A549 (cell line): ENCODE results near the gene ICE2.

Experiments
- CTCF ChIP-seq: fragments of >200 bp; sonication (Bioruptor Twin); formaldehyde crosslinking; IDR thresholded peaks from 3 replicates; pipeline ENCODE4 v1.5.1; 2016
- MYC ChIP-seq: IDR thresholded peaks from 2 replicates; pipeline ENCODE4 v1.6.1; 2012; ENCODE audit warnings: mild to moderate bottlenecking, inconsistent platforms, low read length, improper control_type of control experiment, borderline replicate concordance
- POLR2A ChIP-seq: IDR thresholded peaks from 2 replicates; pipeline ENCODE4 v1.6.1; 2012; ENCODE audit warnings: mild to moderate bottlenecking, low read length
- ZC3H11A ChIP-seq: fragments of 450-650 bp; IDR thresholded peaks from 2 replicates; pipeline ENCODE4 v1.6.1; 2014; ENCODE audit warnings: antibody characterized with exemption, mild to moderate bottlenecking
- TF ChIP-seq, protein P1 (sequence below): fragments of >200 bp; sonication (Bioruptor Twin); formaldehyde crosslinking; IDR thresholded peaks from 3 replicates; pipeline ENCODE4 v1.6.1; 2016
- TF ChIP-seq, protein P2 (sequence below): fragments of >200 bp; sonication (Bioruptor Twin); formaldehyde crosslinking; IDR thresholded peaks from 2 replicates; pipeline ENCODE4 v1.6.1; 2016
- TF ChIP-seq, protein P3 (sequence below): fragments of 200-600 bp; sonication (generic); IDR thresholded peaks from 2 replicates; pipeline ENCODE4 v1.6.1; 2016; ENCODE audit warnings: antibody characterized with exemption, mild to moderate bottlenecking, moderate library complexity
- TF ChIP-seq, protein P4 (sequence below): fragments of 250-450 bp; sonication (Bioruptor Pico); IDR thresholded peaks from 2 replicates; pipeline ENCODE4 v1.5.0; 2020; ENCODE audit warnings: low read depth, mild to moderate bottlenecking, moderate library complexity
- TF ChIP-seq, protein P5 (sequence below): IDR thresholded peaks from 2 replicates; pipeline ENCODE4 v1.6.1; 2012

DNA sequence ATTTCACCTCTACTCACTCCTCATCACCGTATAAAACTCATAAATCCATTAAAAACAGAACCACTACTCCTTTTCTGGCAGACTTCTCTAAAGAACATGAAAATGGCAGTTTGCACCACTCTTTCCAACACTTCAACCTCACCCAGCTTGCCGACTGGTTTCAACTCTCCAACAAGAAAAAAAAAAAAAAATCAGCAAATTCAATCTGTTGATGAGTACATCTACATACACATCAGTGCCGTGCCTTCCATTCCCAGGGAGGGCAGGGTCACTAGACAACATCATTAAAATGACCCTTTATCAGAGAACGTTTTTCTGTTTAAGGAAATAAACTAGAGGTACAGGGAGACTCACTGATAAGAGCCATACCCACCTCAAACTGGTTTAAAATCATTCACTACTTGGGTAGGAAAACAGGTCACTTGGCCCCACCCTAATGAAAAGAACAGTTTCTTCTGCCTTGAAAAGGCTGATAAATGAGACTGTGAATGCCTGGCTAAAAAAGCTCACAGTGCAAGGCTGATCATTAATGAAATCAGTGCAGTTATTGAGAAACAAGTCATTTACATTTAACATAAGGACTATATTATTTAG is 87.1 kb downstream of the ICE2 start:
- TF ChIP-seq CTCF, result no peak
- no peak for TF ChIP-seq POLR2A
- TF ChIP-seq, protein P1, sequence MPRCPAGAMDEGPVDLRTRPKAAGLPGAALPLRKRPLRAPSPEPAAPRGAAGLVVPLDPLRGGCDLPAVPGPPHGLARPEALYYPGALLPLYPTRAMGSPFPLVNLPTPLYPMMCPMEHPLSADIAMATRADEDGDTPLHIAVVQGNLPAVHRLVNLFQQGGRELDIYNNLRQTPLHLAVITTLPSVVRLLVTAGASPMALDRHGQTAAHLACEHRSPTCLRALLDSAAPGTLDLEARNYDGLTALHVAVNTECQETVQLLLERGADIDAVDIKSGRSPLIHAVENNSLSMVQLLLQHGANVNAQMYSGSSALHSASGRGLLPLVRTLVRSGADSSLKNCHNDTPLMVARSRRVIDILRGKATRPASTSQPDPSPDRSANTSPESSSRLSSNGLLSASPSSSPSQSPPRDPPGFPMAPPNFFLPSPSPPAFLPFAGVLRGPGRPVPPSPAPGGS, result no peak
- TF ChIP-seq, protein P2, sequence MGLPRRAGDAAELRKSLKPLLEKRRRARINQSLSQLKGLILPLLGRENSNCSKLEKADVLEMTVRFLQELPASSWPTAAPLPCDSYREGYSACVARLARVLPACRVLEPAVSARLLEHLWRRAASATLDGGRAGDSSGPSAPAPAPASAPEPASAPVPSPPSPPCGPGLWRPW, result no peak
- TF ChIP-seq ZC3H11A, result no peak
- TF ChIP-seq MYC, result no peak
- TF ChIP-seq, protein P3, sequence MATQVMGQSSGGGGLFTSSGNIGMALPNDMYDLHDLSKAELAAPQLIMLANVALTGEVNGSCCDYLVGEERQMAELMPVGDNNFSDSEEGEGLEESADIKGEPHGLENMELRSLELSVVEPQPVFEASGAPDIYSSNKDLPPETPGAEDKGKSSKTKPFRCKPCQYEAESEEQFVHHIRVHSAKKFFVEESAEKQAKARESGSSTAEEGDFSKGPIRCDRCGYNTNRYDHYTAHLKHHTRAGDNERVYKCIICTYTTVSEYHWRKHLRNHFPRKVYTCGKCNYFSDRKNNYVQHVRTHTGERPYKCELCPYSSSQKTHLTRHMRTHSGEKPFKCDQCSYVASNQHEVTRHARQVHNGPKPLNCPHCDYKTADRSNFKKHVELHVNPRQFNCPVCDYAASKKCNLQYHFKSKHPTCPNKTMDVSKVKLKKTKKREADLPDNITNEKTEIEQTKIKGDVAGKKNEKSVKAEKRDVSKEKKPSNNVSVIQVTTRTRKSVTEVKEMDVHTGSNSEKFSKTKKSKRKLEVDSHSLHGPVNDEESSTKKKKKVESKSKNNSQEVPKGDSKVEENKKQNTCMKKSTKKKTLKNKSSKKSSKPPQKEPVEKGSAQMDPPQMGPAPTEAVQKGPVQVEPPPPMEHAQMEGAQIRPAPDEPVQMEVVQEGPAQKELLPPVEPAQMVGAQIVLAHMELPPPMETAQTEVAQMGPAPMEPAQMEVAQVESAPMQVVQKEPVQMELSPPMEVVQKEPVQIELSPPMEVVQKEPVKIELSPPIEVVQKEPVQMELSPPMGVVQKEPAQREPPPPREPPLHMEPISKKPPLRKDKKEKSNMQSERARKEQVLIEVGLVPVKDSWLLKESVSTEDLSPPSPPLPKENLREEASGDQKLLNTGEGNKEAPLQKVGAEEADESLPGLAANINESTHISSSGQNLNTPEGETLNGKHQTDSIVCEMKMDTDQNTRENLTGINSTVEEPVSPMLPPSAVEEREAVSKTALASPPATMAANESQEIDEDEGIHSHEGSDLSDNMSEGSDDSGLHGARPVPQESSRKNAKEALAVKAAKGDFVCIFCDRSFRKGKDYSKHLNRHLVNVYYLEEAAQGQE, result no peak
- TF ChIP-seq, protein P4, sequence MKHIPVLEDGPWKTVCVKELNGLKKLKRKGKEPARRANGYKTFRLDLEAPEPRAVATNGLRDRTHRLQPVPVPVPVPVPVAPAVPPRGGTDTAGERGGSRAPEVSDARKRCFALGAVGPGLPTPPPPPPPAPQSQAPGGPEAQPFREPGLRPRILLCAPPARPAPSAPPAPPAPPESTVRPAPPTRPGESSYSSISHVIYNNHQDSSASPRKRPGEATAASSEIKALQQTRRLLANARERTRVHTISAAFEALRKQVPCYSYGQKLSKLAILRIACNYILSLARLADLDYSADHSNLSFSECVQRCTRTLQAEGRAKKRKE (CRISPR knock-in tag), result no peak
- TF ChIP-seq, protein P5, sequence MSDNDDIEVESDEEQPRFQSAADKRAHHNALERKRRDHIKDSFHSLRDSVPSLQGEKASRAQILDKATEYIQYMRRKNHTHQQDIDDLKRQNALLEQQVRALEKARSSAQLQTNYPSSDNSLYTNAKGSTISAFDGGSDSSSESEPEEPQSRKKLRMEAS, result no peak
